Cardiac muscle cell (in vitro differentiated cells and primary cell): Measurements from ENCODE around the gene SORCS3. TPM values are rescaled to one million over a fixed set of nuclear protein-coding genes. Genes with fewer than 3 reads are reported as not detected.

Experiments used
- DNase-seq, 2 donors: peaks; one replicate each; pipeline versions ENCODE4 v3.0.0 to v3.0.0-alpha.2; 2010 to 2017; ENCODE audit warnings: low read depth in 1 of 2, low spot score in 1 of 2
- H3K27ac ChIP-seq: fragments of 200-600 bp; sonication (generic); 2 replicates; pipeline ENCODE4 v1.5.1; 2016
- H3K27me3 ChIP-seq: fragments of 200-600 bp; sonication (generic); 2 replicates; pipeline ENCODE4 v1.6.0; 2016; ENCODE audit warnings: control low read depth
- H3K36me3 ChIP-seq: fragments of 200-600 bp; sonication (generic); 2 replicates; pipeline ENCODE4 v1.5.1; 2016; ENCODE audit warnings: control low read depth
- H3K4me1 ChIP-seq: fragments of 200-600 bp; sonication (generic); 2 replicates; pipeline ENCODE4 v1.8.1; 2017; ENCODE audit warnings: low read depth, mild to moderate bottlenecking, mixed run types
- H3K4me3 ChIP-seq: fragments of 200-600 bp; sonication (generic); 2 replicates; pipeline ENCODE4 v1.5.1; 2016; ENCODE audit warnings: mild to moderate bottlenecking
- H3K9me3 ChIP-seq: fragments of 200-600 bp; sonication (generic); 2 replicates; pipeline ENCODE4 v1.5.1; 2017; ENCODE audit warnings: low read depth, mild to moderate bottlenecking, control low read depth
- CTCF ChIP-seq: IDR thresholded peaks from 2 replicates; pipeline ENCODE4 v1.5.1; 2012; ENCODE audit warnings: low read depth, mild to moderate bottlenecking, low read length
- polyA plus RNA-seq: library from polyadenylated mRNA; unstranded; fragments of >200 nt; fragmentation: Nextera tagmentation; extraction: Ambion mirVana; gene quantifications from 2 replicates; pipeline ENCODE4 v1.2.1, GENCODE V29; 2016
- total RNA-seq: library from RNA; depleted of rRNA; stranded (reverse); fragments of >200 nt; gene quantifications from 2 replicates; pipeline ENCODE4 v1.2.3, GENCODE V29; 2016

Gene SORCS3
- total and polyA plus RNA-seq, 2 experiments from 2014 or later, result 9.3 to 29.1 TPM

DNA sequence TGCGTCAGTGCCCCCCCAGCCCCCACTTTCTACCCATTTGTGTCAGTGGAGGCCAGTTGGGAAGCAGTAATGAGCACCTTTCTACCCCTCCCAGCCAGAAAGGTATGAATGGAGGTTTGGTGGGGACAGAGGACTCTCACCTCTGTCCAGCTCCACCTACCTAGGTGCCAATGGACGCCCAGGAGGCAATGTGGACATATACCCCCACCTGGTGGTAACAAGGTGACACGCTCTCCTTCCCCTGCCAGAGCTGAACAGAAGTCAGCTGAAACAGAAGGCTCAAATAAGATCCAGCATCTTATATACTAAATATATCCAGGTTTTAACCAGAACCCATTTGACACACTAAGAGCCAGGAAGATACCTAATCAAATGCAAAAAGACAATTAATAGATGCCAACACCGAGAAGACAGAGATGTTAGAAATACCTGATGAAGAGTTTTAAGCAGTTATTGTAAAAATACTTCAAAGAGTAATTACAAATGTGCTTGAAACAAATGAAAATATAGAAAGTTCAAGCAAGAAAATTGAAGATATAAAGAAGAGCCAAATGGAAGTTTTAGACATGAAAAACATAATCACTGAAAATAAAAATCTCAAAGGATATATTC lies 18.4 kb upstream of the SORCS3 start:
- peak; percentile 23 for TF ChIP-seq CTCF
- H3K36me3 ChIP-seq, result no peaks in the 10 kb centered on the region
- H3K9me3 ChIP-seq, result no peaks in the 10 kb centered on the region
- no peak overlapping the region for H3K4me3 ChIP-seq
- peaks cover 29% of the 10 kb centered on the region for H3K27me3 ChIP-seq
- no peaks in the 10 kb centered on the region for H3K4me1 ChIP-seq
- H3K27ac ChIP-seq, result no peak overlapping the region
- peak in 1 of 2 donors; percentile 58 for DNase-seq

- Histone ChIP-seq H3K36me3 (no peaks in the 10 kb centered on the region), H3K27ac (no peak overlapping the region), H3K9me3 (no peaks in the 10 kb centered on the region), H3K4me3 (no peak overlapping the region), H3K4me1 (no peaks in the 10 kb centered on the region), H3K27me3 (peaks cover 67% of the 10 kb centered on the region)
- no peak for DNase-seq
- no peak for TF ChIP-seq CTCF
Observed at GRCh38 chr10:104630731-104631130, 10.4 kb upstream of the SORCS3 start.

DNA sequence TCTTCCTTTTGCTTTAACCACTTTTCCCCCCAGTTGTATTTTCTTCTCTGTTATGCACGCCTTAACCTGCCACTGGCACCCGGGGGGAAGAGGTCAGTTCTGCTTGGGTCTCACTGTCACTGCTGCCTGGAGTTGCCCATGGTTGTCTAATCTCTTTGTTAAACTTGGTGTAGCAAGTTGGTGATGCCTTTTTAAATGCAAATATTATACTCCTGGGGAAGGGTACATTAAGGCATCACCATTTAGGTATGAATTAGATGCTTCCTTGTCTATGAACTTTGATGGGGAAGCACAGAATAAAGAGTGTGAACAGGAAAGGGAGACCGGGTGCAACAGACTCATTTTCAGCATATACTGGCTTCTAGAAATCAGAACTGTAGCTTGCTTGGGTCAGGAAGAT lies 9.1 kb upstream of the SORCS3 start:
- H3K27me3 ChIP-seq, result peaks cover 76% of the 10 kb centered on the region
- H3K4me1 ChIP-seq, result no peaks in the 10 kb centered on the region
- no peaks in the 10 kb centered on the region for H3K9me3 ChIP-seq
- no peak overlapping the region for H3K4me3 ChIP-seq
- H3K36me3 ChIP-seq, result no peaks in the 10 kb centered on the region
- DNase-seq, result no peak
- TF ChIP-seq CTCF, result no peak
- H3K27ac ChIP-seq, result no peak overlapping the region

GRCh38 chr10:104638861-104639589 lies 2.1 kb upstream of the SORCS3 start:
- H3K4me3 ChIP-seq, result peak overlapping the region; percentile 91
- DNase-seq, result peak; percentile 7 to 79
- peak; percentile 54 for TF ChIP-seq CTCF
- H3K36me3 ChIP-seq, result no peaks in the 10 kb centered on the region
- no peaks in the 10 kb centered on the region for H3K9me3 ChIP-seq
- H3K27me3 ChIP-seq, result peaks cover 67% of the 10 kb centered on the region
- no peaks in the 10 kb centered on the region for H3K4me1 ChIP-seq
- no peak overlapping the region for H3K27ac ChIP-seq

DNA sequence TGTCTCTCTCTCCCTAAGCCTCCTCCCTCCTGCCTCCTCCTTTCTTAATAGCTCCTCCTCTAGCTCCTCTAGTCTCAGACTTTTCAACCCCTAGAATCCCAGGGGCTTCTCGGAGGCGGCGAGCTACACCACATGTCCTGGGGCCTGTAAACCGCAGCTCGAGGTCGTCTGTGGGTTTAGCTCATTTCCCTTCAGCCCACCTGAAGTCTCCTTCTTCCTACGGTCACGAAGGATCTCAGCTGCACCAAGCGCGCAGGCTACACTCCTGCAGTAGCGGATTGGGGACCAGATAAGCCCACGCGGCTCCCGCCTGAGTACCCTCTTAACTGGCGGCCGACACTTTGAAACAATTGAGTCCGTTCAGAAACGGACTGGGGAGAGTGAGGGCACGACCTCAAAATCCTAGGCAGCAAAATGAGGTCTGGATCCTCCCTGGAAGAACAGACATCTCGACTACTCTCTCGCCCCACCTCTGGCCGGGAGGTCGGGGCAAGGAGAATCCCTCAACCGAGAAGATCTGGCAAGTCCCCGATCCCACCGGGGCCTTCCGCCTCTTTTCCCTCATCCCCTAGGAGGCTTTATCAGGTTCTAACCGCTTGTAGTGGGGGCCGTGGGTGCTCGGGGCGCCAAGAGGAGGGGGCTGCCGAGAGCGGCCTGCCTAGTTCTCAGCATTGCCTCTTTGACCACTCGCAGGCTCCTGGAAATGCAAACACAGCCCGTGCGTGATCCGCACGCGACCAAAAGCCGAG lies 1.3 kb upstream of the SORCS3 start:
- H3K4me3 ChIP-seq, result peak overlapping the region; percentile 91
- H3K27ac ChIP-seq, result no peak overlapping the region
- TF ChIP-seq CTCF, result no peak
- DNase-seq, result peak in 1 of 2 donors; percentile 32
- no peaks in the 10 kb centered on the region for H3K9me3 ChIP-seq
- H3K4me1 ChIP-seq, result no peaks in the 10 kb centered on the region
- H3K27me3 ChIP-seq, result peaks cover 61% of the 10 kb centered on the region
- H3K36me3 ChIP-seq, result no peaks in the 10 kb centered on the region
